Peyer's patch (tissue), 4 donors: ENCODE data around the gene MINDY4.

Source experiments
- CTCF ChIP-seq, 6 experiments: fragments of 450-650 bp in 4 of 6; fragments of 200-600 bp in 2 of 6; sonication (generic) in 1 of 6; IDR thresholded peaks; one replicate each; pipeline ENCODE4 v1.5.1; 2017 to 2019; ENCODE audit warnings: antibody characterized with exemption in 6 of 6, mild to moderate bottlenecking in 3 of 6, moderate library complexity in 1 of 6
- POLR2A ChIP-seq, 2 donors: fragments of 450-650 bp; IDR thresholded peaks; one replicate each; pipeline ENCODE4 v1.5.1; 2017; ENCODE audit warnings: antibody characterized with exemption in 2 of 2, mild to moderate bottlenecking in 2 of 2, moderate library complexity in 2 of 2

GRCh38 chr7:30877993-30878392 is 106.8 kb downstream of the MINDY4 start:
- TF ChIP-seq POLR2A (IDR thresholded peaks at IDR 0.05): no peak
- TF ChIP-seq CTCF (IDR thresholded peaks at IDR 0.05): no peak
